ENCODE results near the gene FAS. TPM values are rescaled to one million over a fixed set of nuclear protein-coding genes. Genes with fewer than 3 reads are reported as not detected.

FAS gene
- polyA plus RNA-seq, 1 donor (not counting 4 experiments of a cell fraction or from before 2014, with no cell fraction given): 44.8 TPM

DNA sequence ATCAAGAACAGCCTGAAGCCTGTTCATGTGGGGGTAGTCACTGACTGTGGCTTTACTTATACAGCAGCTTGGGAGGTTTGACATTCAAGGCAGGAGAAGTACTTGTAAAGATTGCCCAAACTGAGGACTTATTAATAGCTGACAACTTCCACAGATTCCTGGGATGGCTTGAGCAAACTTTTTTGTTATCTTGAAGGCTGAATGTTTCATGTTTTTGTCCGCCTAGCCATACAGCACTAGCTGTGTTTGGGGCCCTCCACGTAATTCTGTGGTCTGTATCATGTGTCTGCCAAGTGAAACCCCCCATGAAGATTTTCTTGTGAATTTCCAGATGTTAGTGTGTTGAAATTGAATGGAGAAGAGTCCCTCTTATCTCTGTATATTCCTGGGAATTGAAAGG, 38.6 kb downstream of the FAS start:
- Histone ChIP-seq H3K27ac (ENCODE audit: control insufficient read depth, insufficient read depth, low read length) (no peak overlapping the region), H3K4me1 (ENCODE audit: control insufficient read depth, extremely low read depth, insufficient read depth, low read length) (peaks cover 19% of the 10 kb centered on the region), H3K4me3 (ENCODE audit: control insufficient read depth in 2 of 3, extremely low read depth in 1 of 3, insufficient read depth in 2 of 3, low read depth in 1 of 3, low read length in 3 of 3) (no peak overlapping the region), H3K79me2 (ENCODE audit: control insufficient read depth, insufficient read depth, low read length) (no peaks in the 10 kb centered on the region), H3K27me3 (ENCODE audit: control insufficient read depth, extremely low read depth, insufficient read depth, low read length) (no peaks in the 10 kb centered on the region), H4K20me1 (ENCODE audit: control insufficient read depth, extremely low read depth, insufficient read depth, low read length) (no peaks in the 10 kb centered on the region), H3K9me3 (ENCODE audit: control insufficient read depth, low read depth, low read length) (no peaks in the 10 kb centered on the region), H3K9me1 (ENCODE audit: control insufficient read depth, extremely low read depth, insufficient read depth, low read length) (no peaks in the 10 kb centered on the region), H2AFZ (ENCODE audit: control insufficient read depth, low read length) (no peak overlapping the region), H3K9ac (ENCODE audit: control insufficient read depth, extremely low read depth, insufficient read depth, low read length) (no peak overlapping the region), H3K4me2 (ENCODE audit: control insufficient read depth, extremely low read depth, insufficient read depth, low read depth, low read length) (no peak overlapping the region), H3K36me3 (ENCODE audit: control insufficient read depth in 2 of 2, extremely low read depth in 1 of 2, insufficient read depth in 2 of 2, low read length in 2 of 2) (peaks cover 0 to 2% of the 10 kb centered on the region in 2 experiments)
- FAIRE-seq (no peak), DNase-seq (ENCODE audit: low read depth, low spot score) (no peak)
- dilution Hi-C loops (cut with MboI; ENCODE audit: extremely low pct_ligation_motif_present, low sequenced_read_pairs): loop anchor here (10.0 kb wide), 1 partner anchor 186 kb away; no protein-coding TSS in a partner anchor
- TF ChIP-seq EZH2 (IDR thresholded peaks at IDR 0.05; ENCODE audit: low read length): no peak
- TF ChIP-seq, protein P1, sequence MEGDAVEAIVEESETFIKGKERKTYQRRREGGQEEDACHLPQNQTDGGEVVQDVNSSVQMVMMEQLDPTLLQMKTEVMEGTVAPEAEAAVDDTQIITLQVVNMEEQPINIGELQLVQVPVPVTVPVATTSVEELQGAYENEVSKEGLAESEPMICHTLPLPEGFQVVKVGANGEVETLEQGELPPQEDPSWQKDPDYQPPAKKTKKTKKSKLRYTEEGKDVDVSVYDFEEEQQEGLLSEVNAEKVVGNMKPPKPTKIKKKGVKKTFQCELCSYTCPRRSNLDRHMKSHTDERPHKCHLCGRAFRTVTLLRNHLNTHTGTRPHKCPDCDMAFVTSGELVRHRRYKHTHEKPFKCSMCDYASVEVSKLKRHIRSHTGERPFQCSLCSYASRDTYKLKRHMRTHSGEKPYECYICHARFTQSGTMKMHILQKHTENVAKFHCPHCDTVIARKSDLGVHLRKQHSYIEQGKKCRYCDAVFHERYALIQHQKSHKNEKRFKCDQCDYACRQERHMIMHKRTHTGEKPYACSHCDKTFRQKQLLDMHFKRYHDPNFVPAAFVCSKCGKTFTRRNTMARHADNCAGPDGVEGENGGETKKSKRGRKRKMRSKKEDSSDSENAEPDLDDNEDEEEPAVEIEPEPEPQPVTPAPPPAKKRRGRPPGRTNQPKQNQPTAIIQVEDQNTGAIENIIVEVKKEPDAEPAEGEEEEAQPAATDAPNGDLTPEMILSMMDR (optimal IDR thresholded peaks at IDR 0.05 in 1 of 3, IDR thresholded peaks at IDR 0.05 in 1 of 3, conservative IDR thresholded peaks at IDR 0.05 in 1 of 3; ENCODE audit: extremely low read depth in 1 of 3, insufficient read depth in 2 of 3, low read length in 3 of 3): no peak

DNA sequence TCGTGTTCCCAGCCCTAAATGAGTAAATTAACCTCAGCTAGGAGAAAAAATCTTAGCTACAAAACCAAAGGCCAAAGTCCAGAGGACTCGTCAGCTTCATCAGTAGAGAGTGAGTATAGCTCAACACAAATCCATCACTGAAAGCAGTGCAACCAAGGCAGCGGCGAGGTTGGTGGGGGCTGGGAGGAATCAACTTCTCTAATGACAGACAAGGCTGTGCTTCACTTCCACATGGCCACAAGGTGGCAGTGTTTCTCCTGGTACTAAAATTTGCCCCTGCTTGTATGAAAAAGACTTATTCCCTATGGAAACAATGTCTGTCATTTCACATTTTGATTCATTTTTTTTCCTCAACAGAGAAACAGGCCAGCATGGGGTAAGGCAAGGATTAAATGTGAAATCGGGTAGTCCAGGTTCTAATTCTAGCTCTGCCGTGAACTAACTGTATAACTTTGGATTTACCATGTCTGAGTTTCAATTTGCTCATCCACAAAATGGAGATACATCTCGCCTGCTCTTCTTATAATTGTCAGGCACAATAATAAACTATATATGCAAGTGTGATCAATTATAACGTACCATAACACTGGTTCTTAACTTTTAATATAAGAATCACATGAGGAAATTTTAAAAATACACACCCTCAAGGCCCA, 39.3 kb downstream of the FAS start:
- H3K27ac ChIP-seq (ENCODE audit: control insufficient read depth, insufficient read depth, low read length): no peak overlapping the region
- DNase-seq (ENCODE audit: low read depth, low spot score) (no peak), FAIRE-seq (peak; percentile 90)
- H3K36me3 ChIP-seq (ENCODE audit: control insufficient read depth in 2 of 2, extremely low read depth in 1 of 2, insufficient read depth in 2 of 2, low read length in 2 of 2): peaks cover 0 to 2% of the 10 kb centered on the region in 2 experiments
- no peaks in the 10 kb centered on the region for H3K27me3 ChIP-seq (ENCODE audit: control insufficient read depth, extremely low read depth, insufficient read depth, low read length)
- peak overlapping the region; percentile 23 for H3K4me2 ChIP-seq (ENCODE audit: control insufficient read depth, extremely low read depth, insufficient read depth, low read depth, low read length)
- no peaks in the 10 kb centered on the region for H3K9me1 ChIP-seq (ENCODE audit: control insufficient read depth, extremely low read depth, insufficient read depth, low read length)
- TF ChIP-seq, protein P1 (optimal IDR thresholded peaks at IDR 0.05 in 1 of 3, IDR thresholded peaks at IDR 0.05 in 1 of 3, conservative IDR thresholded peaks at IDR 0.05 in 1 of 3; ENCODE audit: extremely low read depth in 1 of 3, insufficient read depth in 2 of 3, low read length in 3 of 3): peak; percentile 78 to 95 (median 92)
- no peak for TF ChIP-seq EZH2 (IDR thresholded peaks at IDR 0.05; ENCODE audit: low read length)
- H2AFZ ChIP-seq (ENCODE audit: control insufficient read depth, low read length): no peak overlapping the region
- peaks cover 19% of the 10 kb centered on the region for H3K4me1 ChIP-seq (ENCODE audit: control insufficient read depth, extremely low read depth, insufficient read depth, low read length)
- H3K79me2 ChIP-seq (ENCODE audit: control insufficient read depth, insufficient read depth, low read length): no peaks in the 10 kb centered on the region
- no peak overlapping the region for H3K4me3 ChIP-seq (ENCODE audit: control insufficient read depth in 2 of 3, extremely low read depth in 1 of 3, insufficient read depth in 2 of 3, low read depth in 1 of 3, low read length in 3 of 3)
- dilution Hi-C loops (cut with MboI; ENCODE audit: extremely low pct_ligation_motif_present, low sequenced_read_pairs): loop anchor here (10.0 kb wide), 1 partner anchor 185 kb away; no protein-coding TSS in a partner anchor
- H3K9ac ChIP-seq (ENCODE audit: control insufficient read depth, extremely low read depth, insufficient read depth, low read length): no peak overlapping the region
- no peaks in the 10 kb centered on the region for H4K20me1 ChIP-seq (ENCODE audit: control insufficient read depth, extremely low read depth, insufficient read depth, low read length)
- H3K9me3 ChIP-seq (ENCODE audit: control insufficient read depth, low read depth, low read length): no peaks in the 10 kb centered on the region
